ENCODE results near the gene CA7. TPM values are rescaled to one million over a fixed set of nuclear protein-coding genes. Genes with fewer than 3 reads are reported as not detected.

Gene CA7
- total and polyA plus RNA-seq, 2 donors (not counting 3 experiments of a cell fraction or from before 2014, with no cell fraction given), result not detected

- H3K27ac ChIP-seq (ENCODE audit: insufficient read depth, low read depth, low read length), result no peak overlapping the region
- H3K36me3 ChIP-seq (ENCODE audit: control insufficient read depth in 2 of 2, extremely low read depth in 1 of 2, insufficient read depth in 2 of 2, low read length in 2 of 2), result peaks cover 3 to 9% of the 10 kb centered on the region in 2 experiments
- no peaks in the 10 kb centered on the region for H3K79me2 ChIP-seq (ENCODE audit: control insufficient read depth, insufficient read depth, low read length)
- no peaks in the 10 kb centered on the region for H3K9me1 ChIP-seq (replicated peaks; ENCODE audit: control insufficient read depth, extremely low read depth, insufficient read depth, low read length)
- no peak for TF ChIP-seq GATA2 (IDR thresholded peaks at IDR 0.05; ENCODE audit: insufficient read depth, insufficient read length, low read depth, low read length)
- no peak for TF ChIP-seq EZH2 (IDR thresholded peaks at IDR 0.05; ENCODE audit: borderline replicate concordance, low read depth, low read length, severe bottlenecking)
- no peak for TF ChIP-seq FOS (IDR thresholded peaks at IDR 0.05; ENCODE audit: borderline replicate concordance, insufficient read depth, low read length)
- no peak for TF ChIP-seq JUN (IDR thresholded peaks at IDR 0.05; ENCODE audit: borderline replicate concordance, insufficient read depth, insufficient read length, low read depth)
- TF ChIP-seq MAX (IDR thresholded peaks at IDR 0.05; ENCODE audit: insufficient read depth, insufficient read length), result no peak
- TF ChIP-seq POLR2AphosphoS5 (IDR thresholded peaks at IDR 0.05; ENCODE audit: insufficient read depth, low read depth, low read length), result no peak
- TF ChIP-seq MYC (IDR thresholded peaks at IDR 0.05; ENCODE audit: low read depth, low read length), result no peak
- TF ChIP-seq POLR2A (IDR thresholded peaks at IDR 0.05; ENCODE audit: low read depth, low read length), result no peak
- TF ChIP-seq CTCF (IDR thresholded peaks at IDR 0.05; ENCODE audit: extremely low read depth in 1 of 2, insufficient read depth in 1 of 2, low read depth in 1 of 2, low read length in 2 of 2), result no peak
- DNase-seq (ENCODE audit: low read depth, low spot score) (peak; percentile 16), FAIRE-seq (no peak)
- H3K4me2 ChIP-seq (ENCODE audit: insufficient read depth, low read length), result no peak overlapping the region
- H3K9ac ChIP-seq (replicated peaks; ENCODE audit: extremely low read depth, insufficient read depth, low read length), result no peak overlapping the region
- intact Hi-C loops (cut with micrococcal nuclease) (no loop called here), dilution Hi-C loops (cut with MboI; ENCODE audit: extremely low pct_ligation_motif_present, low sequenced_read_pairs) (no loop called here)
- H2AFZ ChIP-seq (ENCODE audit: low read depth, low read length), result no peak overlapping the region
- ChIA-PET POLR2A (no interaction called here), CTCF (interaction anchor here (0.7 to 1.3 kb wide), 4 partner anchors 14 to 42 kb away, joined by 3 to 4 read pairs (median 4); no protein-coding TSS in a partner anchor)
- no peaks in the 10 kb centered on the region for H3K4me1 ChIP-seq (ENCODE audit: control insufficient read depth, extremely low read depth, insufficient read depth, low read length)
- no TSS peak for BruUV-seq (replicated peaks)
- no peaks in the 10 kb centered on the region for H3K9me3 ChIP-seq (replicated peaks; ENCODE audit: control insufficient read depth, insufficient read depth, low read length)
- H3K27me3 ChIP-seq (ENCODE audit: control insufficient read depth in 2 of 2, insufficient read depth in 2 of 2, low read length in 2 of 2), result no peaks in the 10 kb centered on the region
- H3K4me3 ChIP-seq (replicated peaks in 1 of 3; ENCODE audit: insufficient read depth in 1 of 3, low read depth in 1 of 3, low read length in 3 of 3), result no peak overlapping the region
- H4K20me1 ChIP-seq (replicated peaks; ENCODE audit: control insufficient read depth, extremely low read depth, insufficient read depth, low read length), result peaks cover 4% of the 10 kb centered on the region
Measured at GRCh38 chr16:66886914-66887313, 42.7 kb downstream of the CA7 start.
